ENCODE measurements around the gene FGD5.

DNA sequence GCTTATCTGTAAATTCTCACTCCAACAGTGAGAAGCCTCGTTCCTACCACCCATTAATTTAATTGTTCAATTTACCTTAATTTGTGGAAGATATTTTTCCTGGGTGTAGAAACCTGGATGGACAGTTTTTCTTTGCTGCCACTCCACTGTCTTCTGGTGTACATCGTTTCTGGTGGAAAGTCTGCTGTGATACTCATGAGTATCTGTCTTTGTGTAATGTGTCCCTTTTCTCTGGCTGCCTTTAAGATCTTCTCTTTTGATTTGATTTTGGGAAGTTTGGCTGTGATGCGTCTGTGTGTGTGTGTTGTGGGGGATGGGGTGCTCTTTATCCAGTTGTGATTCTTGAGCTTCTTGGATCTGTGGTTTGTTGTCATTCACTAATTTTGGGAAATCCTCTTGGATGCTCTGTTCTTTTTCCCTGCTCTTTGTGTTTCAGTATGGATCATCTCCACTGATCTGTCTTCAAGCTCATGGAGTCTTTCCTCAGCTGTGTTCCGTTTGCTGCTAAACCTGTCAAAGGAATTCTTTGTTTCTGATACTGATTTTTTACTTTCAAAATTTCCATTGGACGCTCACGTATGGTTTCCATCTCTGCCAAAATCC, 86.4 kb downstream of the FGD5 start:
- TF ChIP-seq GATA3 (IDR thresholded peaks at IDR 0.05; ENCODE audit: low read depth, low read length) (no peak), GATA2 (IDR thresholded peaks at IDR 0.05; ENCODE audit: low read depth, low read length) (no peak)
